ENCODE results near the gene DNAH1.

DNAH1 gene

GRCh38 chr3:52366527-52366926 is 50.4 kb downstream of the DNAH1 start:
- no peak for TF ChIP-seq CTCF (IDR thresholded peaks at IDR 0.05; ENCODE audit: low read depth, low read length, missing control alignments)
- DNase-seq (ENCODE audit: low read depth), result no peak

GRCh38 chr3:52367891-52368880 is 52.1 kb downstream of the DNAH1 start:
- no peak for TF ChIP-seq CTCF (IDR thresholded peaks at IDR 0.05; ENCODE audit: low read depth, low read length, missing control alignments)
- no peak for DNase-seq (ENCODE audit: low read depth)
- H3K4me3 ChIP-seq (ENCODE audit: low read depth, low read length), result no peak overlapping the region

More at GRCh38 chr3:52366527-52366926, 50.4 kb downstream of the DNAH1 start:
- no peak overlapping the region for H3K4me3 ChIP-seq (ENCODE audit: low read depth, low read length)

GRCh38 chr3:52370531-52370930 is 54.4 kb downstream of the DNAH1 start:
- no peak for TF ChIP-seq CTCF (IDR thresholded peaks at IDR 0.05; ENCODE audit: low read depth, low read length, missing control alignments)
- H3K4me3 ChIP-seq (ENCODE audit: low read depth, low read length), result no peak overlapping the region
- DNase-seq (ENCODE audit: low read depth), result no peak

- no peak overlapping the region for H3K4me3 ChIP-seq (ENCODE audit: low read depth, low read length)
- DNase-seq (ENCODE audit: low read depth), result no peak
- TF ChIP-seq CTCF (IDR thresholded peaks at IDR 0.05; ENCODE audit: low read depth, low read length, missing control alignments), result no peak
These were observed 56.8 kb downstream of the DNAH1 start for GRCh38 chr3:52372822-52373504.

GRCh38 chr3:52373676-52374075 is 57.6 kb downstream of the DNAH1 start:
- H3K4me3 ChIP-seq (ENCODE audit: low read depth, low read length), result no peak overlapping the region
- no peak for TF ChIP-seq CTCF (IDR thresholded peaks at IDR 0.05; ENCODE audit: low read depth, low read length, missing control alignments)
- no peak for DNase-seq (ENCODE audit: low read depth)

GRCh38 chr3:52374173-52374572 is 58.1 kb downstream of the DNAH1 start:
- TF ChIP-seq CTCF (IDR thresholded peaks at IDR 0.05; ENCODE audit: low read depth, low read length, missing control alignments), result peak; percentile 20
- DNase-seq (ENCODE audit: low read depth), result no peak

More at GRCh38 chr3:52374173-52374572, 58.1 kb downstream of the DNAH1 start:
- no peak overlapping the region for H3K4me3 ChIP-seq (ENCODE audit: low read depth, low read length)
